GM19463 (cell line): ENCODE measurements around the gene MARK2.
"Not testable (repeated sequence)": the region's sequence is repeated elsewhere in the genome, so short reads cannot be mapped to it uniquely, and the experiment has no call there.

ENCODE experiments used
- ATAC-seq: cut with Tn5 transposase; IDR thresholded peaks from one replicate; pipeline ENCODE4 v1.9.1; 2021; ENCODE audit warnings: mild to moderate bottlenecking, moderate library complexity; ENCODE audit not compliant: unreplicated experiment

Gene MARK2

GRCh38 chr11:63838678-63839507, at the start of gene MARK2:
Gene MARK2, plus strand, starts transcription at chr11:63839110. Its CDS starts 397 bp downstream, at chr11:63839507.
- peak; percentile 74 for ATAC-seq

- no peak for ATAC-seq
These were observed 47.3 kb upstream of the MARK2 start for GRCh38 chr11:63791495-63792167.

GRCh38 chr11:63793161-63793560, 45.7 kb upstream of the MARK2 start:
- ATAC-seq, result no peak

- ATAC-seq, result no peak
These were observed 43.8 kb upstream of the MARK2 start for GRCh38 chr11:63795066-63795465.

- no peak for ATAC-seq
These were observed 38.0 kb upstream of the MARK2 start for GRCh38 chr11:63800921-63801320.

GRCh38 chr11:63802637-63803414, 36.1 kb upstream of the MARK2 start:
- no peak for ATAC-seq

GRCh38 chr11:63804259-63804658, 34.7 kb upstream of the MARK2 start:
- no peak for ATAC-seq

GRCh38 chr11:63805844-63806415, 33.0 kb upstream of the MARK2 start:
- ATAC-seq, result no peak

GRCh38 chr11:63810383-63810782, 28.5 kb upstream of the MARK2 start:
- not testable (repeated sequence) for ATAC-seq

- no peak for ATAC-seq
These were observed 27.4 kb upstream of the MARK2 start for GRCh38 chr11:63811522-63811921.

GRCh38 chr11:63813035-63813562, 25.8 kb upstream of the MARK2 start, which contains the start of gene SPINDOC:
Gene SPINDOC, plus strand, starts transcription at chr11:63813456. Its CDS starts 231 bp downstream, at chr11:63813687.
- ATAC-seq, result peak; percentile 86

- peak; percentile 34 for ATAC-seq
These were observed 25.1 kb upstream of the MARK2 start for GRCh38 chr11:63813563-63814382.

GRCh38 chr11:63814383-63814736, 24.6 kb upstream of the MARK2 start:
- no peak for ATAC-seq

- no peak for ATAC-seq
These were observed 22.7 kb upstream of the MARK2 start for GRCh38 chr11:63816166-63816565.

- ATAC-seq, result no peak
These were observed 22.2 kb upstream of the MARK2 start for GRCh38 chr11:63816732-63817131.

- no peak for ATAC-seq
These were observed 21.0 kb upstream of the MARK2 start for GRCh38 chr11:63817758-63818498.

GRCh38 chr11:63818609-63819008, 20.3 kb upstream of the MARK2 start:
- ATAC-seq, result no peak

GRCh38 chr11:63821411-63821810, 17.5 kb upstream of the MARK2 start:
- no peak for ATAC-seq

- no peak for ATAC-seq
These were observed 12.3 kb upstream of the MARK2 start for GRCh38 chr11:63826471-63827190.
